HG02870 (cell line): ENCODE measurements around the gene EWSR1.
A peak's percentile ranks its signal among the peaks of the same experiment; 100 is the strongest.

Experiments
- ATAC-seq: cut with Tn5 transposase; IDR thresholded peaks from one replicate; pipeline ENCODE4 v1.9.1; 2021; ENCODE audit warnings: mild to moderate bottlenecking, moderate library complexity; ENCODE audit not compliant: unreplicated experiment

Gene EWSR1

GRCh38 chr22:29268511-29269229, 602 bp downstream of the EWSR1 start:
- peak; percentile 15 for ATAC-seq

DNA sequence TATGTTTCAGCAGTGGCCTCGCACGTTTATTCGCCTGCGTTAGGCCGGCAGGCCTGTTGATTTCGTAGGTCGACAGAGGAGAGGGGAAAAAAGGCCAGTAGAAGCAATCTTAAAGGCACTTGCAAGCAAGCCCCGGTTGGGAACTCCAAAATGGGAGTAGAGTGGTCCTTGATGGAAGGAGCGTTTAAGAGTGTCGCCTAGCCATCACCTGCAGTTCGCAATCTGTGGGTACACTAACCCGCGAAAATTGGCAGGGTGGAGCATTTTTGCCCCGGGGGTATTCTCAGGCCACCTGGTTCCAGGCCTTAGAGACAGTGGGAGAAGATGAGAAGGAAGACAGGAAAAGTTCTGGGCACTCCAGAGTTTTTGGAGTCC, 1.1 kb downstream of the EWSR1 start:
- ATAC-seq = no peak

GRCh38 chr22:29269731-29270474, 1.8 kb downstream of the EWSR1 start:
- ATAC-seq = no peak

GRCh38 chr22:29270475-29271271, 2.6 kb downstream of the EWSR1 start:
- ATAC-seq = no peak

DNA sequence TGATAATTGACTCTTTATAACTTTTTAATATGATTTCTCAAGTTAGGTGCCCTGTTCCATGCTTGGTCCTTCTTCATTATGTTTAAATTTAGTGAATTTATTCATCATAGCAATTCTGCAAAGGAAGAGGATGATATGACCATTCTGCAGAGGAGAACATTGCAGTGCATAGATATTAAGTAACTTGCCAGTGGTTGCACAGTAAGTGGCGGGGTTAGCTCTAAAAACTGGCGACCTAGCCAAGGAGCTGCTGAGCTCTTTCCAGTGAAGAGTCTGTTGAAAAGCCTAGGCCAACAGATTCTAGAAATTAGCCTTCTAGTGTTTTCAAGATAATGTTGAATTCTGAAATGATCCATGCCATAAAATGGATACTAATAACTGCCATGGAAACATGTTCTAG, 4.6 kb downstream of the EWSR1 start:
- ATAC-seq = no peak

- ATAC-seq = no peak
Observed at GRCh38 chr22:29275167-29275566, 7.1 kb downstream of the EWSR1 start.

DNA sequence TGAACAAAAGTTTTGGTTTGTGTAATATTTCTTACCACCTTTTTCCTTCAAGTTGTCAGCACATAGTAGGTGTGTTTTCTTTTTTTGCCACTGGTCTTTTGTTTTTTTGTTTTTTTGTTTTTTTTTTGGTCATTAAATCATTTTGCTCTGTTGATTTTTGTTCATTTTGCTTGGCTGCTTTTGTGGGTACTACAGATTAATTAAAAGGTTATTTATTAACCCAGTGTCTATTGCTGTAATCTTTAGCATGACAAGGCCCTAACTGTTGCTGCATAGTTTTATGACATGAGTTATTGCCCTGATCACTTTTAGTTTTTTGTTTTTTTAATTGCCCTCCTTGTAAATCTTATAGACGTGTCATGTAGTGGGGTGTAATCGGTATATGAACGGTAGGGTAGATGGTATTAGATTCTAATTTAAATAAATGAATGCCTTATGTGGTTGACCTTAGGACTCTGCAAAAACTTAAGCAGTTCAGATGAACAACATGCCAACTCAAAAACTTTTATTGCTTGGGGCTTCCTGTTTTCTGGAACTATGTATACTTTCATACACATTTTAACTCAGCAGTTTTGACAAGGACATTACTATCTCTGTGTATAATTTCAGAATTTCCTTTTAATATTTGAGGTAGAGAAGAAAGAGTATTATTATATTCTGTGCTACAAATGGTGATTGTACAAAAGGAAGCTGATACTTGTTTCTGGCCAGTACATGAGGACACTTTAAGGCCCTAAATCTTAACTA, 7.9 kb downstream of the EWSR1 start:
- no peak for ATAC-seq

- no peak for ATAC-seq
Observed at GRCh38 chr22:29277927-29278326, 9.9 kb downstream of the EWSR1 start.

GRCh38 chr22:29284196-29284595, 16.1 kb downstream of the EWSR1 start:
- no peak for ATAC-seq

DNA sequence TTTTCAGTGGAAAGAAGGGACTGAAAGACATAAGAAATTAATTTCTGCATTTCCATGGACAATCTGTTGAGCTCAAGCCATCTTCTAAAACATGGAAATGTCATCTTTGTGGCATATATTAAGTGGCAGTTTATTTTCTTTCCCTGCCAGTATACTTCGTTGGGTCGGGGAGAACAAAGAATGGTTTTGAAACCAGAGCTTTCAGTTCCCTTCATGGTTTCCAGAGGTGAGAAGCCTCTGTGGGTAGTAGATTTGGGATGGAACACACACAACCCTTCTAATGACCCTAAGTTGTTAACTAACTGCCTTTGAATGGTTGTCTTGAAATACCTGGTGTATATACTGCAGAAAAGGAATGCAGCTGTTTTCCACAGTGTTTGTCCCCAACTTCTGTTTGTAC, 20.8 kb downstream of the EWSR1 start:
- no peak for ATAC-seq

DNA sequence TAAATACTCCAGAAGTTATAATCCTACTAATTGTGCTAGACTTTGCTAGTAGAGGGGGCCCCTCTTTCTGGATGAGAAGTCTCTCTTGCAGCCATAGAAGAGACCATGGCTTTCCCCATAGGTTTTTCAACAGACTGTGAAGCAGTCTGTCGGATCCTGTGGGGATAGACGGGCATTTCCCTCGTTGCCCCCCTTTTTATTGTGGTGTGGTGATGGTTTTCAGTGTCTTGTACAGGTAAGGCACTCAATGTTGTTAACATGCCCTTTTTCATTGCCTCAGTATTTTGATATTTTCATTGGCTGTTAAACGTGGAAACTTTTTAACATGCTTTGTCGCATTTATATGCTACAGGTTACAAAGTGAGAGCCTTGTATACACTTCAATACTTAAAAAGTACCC, 22.0 kb downstream of the EWSR1 start:
- no peak for ATAC-seq

DNA sequence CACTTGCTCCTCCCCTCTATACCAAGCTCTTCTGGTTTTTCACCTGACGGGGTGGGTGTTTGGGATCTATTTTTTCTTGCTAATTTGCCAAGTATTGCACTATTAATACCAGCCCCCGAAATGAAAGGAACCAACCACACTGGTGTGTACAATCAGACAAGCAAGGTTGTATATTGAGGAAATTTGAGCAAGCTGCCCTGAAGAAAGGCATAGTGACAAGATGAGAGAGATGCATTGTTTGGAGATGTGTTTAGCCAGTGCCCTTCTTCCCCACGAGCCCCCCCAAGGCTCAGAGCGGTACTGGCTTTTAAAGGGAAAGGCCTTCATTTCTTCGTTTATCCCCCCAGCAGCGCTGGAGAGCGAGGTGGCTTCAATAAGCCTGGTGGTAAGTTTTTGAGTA, 23.1 kb downstream of the EWSR1 start:
- no peak for ATAC-seq

GRCh38 chr22:29292379-29292778, 24.3 kb downstream of the EWSR1 start:
- ATAC-seq = no peak

- ATAC-seq = no peak
Observed at GRCh38 chr22:29298641-29299040, 30.6 kb downstream of the EWSR1 start.

DNA sequence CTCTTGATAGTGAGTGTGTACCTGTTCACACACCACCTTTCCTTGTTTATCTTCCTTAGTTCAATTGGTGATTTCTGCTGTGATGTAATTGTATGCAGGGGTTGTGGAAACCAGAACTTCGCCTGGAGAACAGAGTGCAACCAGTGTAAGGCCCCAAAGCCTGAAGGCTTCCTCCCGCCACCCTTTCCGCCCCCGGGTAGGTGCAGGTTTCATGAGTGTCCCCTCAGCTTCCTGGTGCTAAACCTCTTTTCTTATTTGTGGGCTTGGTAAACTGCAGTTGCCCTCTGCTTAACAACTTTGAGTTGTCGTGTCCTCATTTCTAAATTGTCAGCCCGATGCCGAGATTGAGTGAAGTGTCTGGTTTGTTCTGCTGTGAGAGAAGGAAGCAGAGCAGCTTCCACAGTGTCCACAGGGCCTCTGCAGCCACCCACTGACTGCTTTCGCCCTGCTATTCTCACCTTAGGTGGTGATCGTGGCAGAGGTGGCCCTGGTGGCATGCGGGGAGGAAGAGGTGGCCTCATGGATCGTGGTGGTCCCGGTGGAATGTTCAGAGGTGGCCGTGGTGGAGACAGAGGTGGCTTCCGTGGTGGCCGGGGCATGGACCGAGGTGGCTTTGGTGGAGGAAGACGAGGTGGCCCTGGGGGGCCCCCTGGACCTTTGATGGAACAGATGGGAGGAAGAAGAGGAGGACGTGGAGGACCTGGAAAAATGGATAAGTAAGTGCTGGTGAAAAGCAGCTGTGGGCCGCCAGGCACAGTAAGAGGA, 31.2 kb downstream of the EWSR1 start:
- ATAC-seq = no peak

DNA sequence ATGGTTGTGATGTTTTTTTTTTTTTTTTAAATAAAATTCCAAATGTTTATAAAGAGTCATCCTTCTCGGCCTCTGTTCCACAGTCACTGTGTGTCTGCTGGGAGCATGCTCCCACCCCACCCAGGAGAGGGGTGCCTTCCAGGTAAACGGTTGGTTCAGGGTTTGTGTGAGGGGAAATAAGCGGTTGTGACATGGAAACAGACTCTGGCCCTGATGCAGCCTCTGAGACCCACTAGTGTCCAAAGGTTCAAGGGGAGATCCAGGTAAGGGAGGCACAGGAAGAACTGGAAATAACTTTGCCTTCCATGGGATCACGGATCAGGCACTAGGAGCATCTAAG, 32.4 kb downstream of the EWSR1 start:
- no peak for ATAC-seq

GRCh38 chr22:29300807-29301601, 32.9 kb downstream of the EWSR1 start:
- ATAC-seq = no peak

GRCh38 chr22:29301716-29302401, 33.8 kb downstream of the EWSR1 start:
- ATAC-seq = no peak

DNA sequence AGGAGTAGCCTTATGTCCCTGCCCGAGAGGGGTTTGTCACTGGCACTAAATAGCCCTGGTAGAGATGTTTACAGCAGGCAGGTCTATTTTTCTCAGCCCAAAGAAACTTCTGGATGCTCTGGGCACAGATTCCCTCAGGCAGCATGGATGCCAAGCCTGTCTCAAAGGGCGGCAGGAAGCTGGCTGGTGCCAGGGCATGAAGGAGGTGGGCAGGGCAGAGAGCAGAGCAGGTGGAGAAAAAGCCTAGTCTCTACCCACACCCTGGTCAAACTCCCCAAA, 34.3 kb downstream of the EWSR1 start:
- no peak for ATAC-seq
